Epithelial cell of esophagus (primary cell): ENCODE measurements around the gene SIX5.
A peak's percentile ranks its signal among the peaks of the same experiment; 100 is the strongest.

Experiments used
- DNase-seq: peaks from one replicate; pipeline ENCODE4 v3.0.0; 2010; ENCODE audit warnings: low read depth
- H3K4me3 ChIP-seq: 2 replicates; pipeline ENCODE4 v1.5.1; 2011; ENCODE audit warnings: mild to moderate bottlenecking, low read length, control low read depth
- CTCF ChIP-seq: IDR thresholded peaks from 2 replicates; pipeline ENCODE4 v1.5.1; 2011; ENCODE audit warnings: low read depth, mild to moderate bottlenecking, low read length, control low read depth, inconsistent platforms; ENCODE audit not compliant: insufficient read depth; ENCODE audit errors: missing control alignments

Gene SIX5

GRCh38 chr19:45768655-45768983 is 433 bp downstream of the SIX5 start:
- no peak for TF ChIP-seq CTCF
- peak; percentile 65 for DNase-seq
- H3K4me3 ChIP-seq = peak overlapping the region; percentile 81

DNA sequence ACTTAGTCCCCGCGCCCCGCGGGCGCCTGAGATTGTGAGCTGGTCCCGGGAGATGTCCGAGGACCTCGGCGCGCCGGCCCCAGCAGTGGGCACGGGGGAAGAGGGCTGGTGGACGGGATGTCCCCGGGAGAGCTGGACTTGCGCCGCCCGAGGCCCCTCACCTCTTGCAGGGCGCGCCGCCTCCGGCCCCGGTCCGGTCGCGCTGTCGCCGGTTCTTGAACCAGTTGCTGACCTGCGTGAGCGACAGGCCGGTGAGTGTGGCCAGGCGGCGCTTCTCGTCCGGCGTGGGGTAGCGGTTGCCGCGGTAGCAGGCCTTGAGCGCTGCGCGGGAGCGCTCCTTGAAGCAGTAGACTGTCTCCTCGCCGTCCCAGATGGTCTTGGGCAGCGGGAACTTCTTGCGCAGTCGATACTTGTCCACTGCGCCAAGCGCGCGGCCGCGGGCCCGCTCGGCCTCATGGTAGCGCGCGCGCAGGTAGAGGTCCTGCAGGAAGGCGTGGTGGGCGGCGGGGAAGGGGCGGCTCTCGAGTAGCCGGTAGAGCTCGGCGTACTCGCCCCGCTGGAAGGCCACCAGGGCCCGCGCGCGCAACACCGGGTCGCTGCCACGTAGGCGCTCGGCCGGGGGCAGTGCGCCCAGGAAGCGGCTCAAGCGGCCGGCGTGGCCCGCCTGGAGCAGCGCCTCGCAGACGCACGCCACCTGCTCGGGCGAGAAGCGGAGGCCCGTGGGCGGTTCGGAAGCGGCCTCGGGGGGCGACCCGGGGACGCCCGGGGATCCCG is 984 bp downstream of the SIX5 start:
- no peak for TF ChIP-seq CTCF
- peak; percentile 72 for DNase-seq

DNA sequence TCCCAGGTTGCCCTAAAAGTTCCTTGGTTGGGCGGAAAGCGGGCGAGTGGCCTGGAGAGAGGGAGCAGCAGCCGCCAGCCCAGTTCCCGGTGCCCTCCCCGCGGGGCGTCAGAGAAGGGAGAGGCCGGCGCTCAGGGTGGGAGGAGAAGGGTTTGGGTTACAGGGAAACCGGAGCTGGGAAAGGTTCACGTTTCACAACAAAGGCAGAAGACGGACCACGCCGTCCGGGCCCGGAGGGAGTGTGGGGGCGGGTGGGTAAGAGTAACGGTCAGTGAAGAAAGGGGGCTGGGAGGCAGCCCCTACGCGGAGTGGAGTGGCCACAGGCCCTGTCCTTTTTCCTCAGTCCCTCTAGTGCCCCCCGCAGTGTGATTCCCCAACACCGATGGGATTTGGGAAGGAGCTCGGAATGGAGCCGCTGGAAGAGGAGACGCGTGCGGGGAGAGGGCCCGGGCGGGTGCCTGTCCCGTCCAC is 1.6 kb downstream of the SIX5 start:
- peak overlapping the region; percentile 81 for H3K4me3 ChIP-seq
- no peak for TF ChIP-seq CTCF
- DNase-seq = peak; percentile 83

More for the DNA sequence above, 984 bp downstream of the SIX5 start:
- H3K4me3 ChIP-seq = peak overlapping the region; percentile 81

DNA sequence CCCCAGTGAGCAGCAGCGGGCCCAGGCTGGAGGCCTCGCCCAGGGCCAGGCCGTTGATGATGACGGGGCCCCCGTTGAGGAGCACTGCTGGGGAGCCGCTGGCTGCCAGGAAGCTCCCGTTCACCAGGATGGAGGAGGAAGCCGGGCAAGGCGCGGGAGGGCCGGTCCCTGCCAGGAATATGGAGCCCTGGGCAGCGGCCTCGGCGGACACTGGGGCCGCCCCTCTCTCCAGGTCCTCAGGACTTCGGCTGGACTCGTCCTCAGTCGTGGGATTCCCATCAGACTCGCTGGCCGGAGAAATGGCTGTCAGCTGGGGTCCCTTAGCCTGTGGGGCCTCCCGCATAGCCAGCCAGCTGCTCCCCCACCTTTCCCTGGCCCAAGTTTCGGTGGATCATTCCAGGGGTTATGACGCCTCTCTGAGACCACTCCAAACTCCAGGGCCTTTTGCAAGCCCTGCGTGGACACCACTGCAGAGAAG is 2.1 kb downstream of the SIX5 start:
- H3K4me3 ChIP-seq = peak overlapping the region; percentile 81
- peak; percentile 22 for DNase-seq
- no peak for TF ChIP-seq CTCF

GRCh38 chr19:45766296-45766868 is 2.7 kb downstream of the SIX5 start:
- TF ChIP-seq CTCF = no peak
- H3K4me3 ChIP-seq = peak overlapping the region; percentile 81
- no peak for DNase-seq

- no peak for DNase-seq
- no peak overlapping the region for H3K4me3 ChIP-seq
- no peak for TF ChIP-seq CTCF
These were observed 3.3 kb downstream of the SIX5 start for GRCh38 chr19:45765702-45766295.
